Measurements from ENCODE around the gene LRCH1. TPM values are rescaled to one million over a fixed set of nuclear protein-coding genes. Genes with fewer than 3 reads are reported as not detected.
A peak's percentile ranks its signal among the peaks of the same experiment; 100 is the strongest.
"Not testable (repeated sequence)": the region's sequence is repeated elsewhere in the genome, so short reads cannot be mapped to it uniquely, and the experiment has no call there.

The LRCH1 gene
- polyA plus RNA-seq, 1 donor, result 16.3 TPM

DNA sequence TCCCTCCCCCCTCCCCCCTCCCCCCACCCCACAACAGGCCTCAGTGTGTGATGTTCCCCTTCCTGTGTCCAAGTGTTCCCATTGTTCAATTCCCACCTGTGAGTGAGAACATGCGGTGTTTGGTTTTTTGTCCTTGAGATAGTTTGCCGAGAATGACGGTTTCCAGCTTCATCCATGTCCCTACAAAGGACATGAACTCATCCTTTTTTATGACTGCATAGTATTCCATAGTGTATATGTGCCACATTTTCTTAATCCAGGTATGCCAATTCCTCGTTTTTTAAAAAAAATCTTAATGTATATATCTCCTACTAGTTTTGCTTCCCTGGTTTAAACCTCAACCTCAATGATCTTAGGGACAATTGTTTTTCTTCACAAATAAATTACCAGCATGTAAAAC is 217.0 kb downstream of the LRCH1 start:
- not testable (repeated sequence) for H3K27me3 ChIP-seq (ENCODE audit: control insufficient read depth, insufficient read depth, low read length); H3K4me3 ChIP-seq (ENCODE audit: low read length); H3K9me3 ChIP-seq (ENCODE audit: control insufficient read depth, low read depth, low read length); DNase-seq; H3K27ac ChIP-seq (ENCODE audit: low read length); H3K4me1 ChIP-seq (ENCODE audit: control insufficient read depth, insufficient read depth, low read length)
- peaks cover 12% of the 10 kb centered on the region for H3K36me3 ChIP-seq (ENCODE audit: control insufficient read depth, insufficient read depth, low read length)
- 100% methylated on average over 1 of the region's 4 CpGs for WGBS (ENCODE audit: insufficient coverage, low lambda C conversion rate)

DNA sequence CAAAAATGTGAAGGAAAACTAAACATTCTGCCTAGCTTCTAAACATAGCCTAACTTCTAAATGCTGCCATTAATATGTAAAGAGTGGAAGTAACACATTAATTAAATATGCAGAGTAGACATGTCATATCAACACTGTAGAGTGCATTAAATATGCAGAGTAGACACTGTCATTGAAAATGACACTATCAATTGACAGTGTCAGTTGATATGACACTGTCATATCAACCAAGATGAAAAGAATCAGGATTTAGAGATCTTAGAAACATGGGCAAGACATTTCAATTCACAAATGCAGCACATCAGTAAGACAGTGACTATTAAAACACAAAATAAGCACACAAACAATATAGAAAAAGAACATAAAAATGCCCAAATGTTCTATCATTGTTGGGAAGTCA is 218.7 kb downstream of the LRCH1 start:
- H3K27me3 ChIP-seq (ENCODE audit: control insufficient read depth, insufficient read depth, low read length), result no peaks in the 10 kb centered on the region
- H3K36me3 ChIP-seq (ENCODE audit: control insufficient read depth, insufficient read depth, low read length), result peaks cover 23% of the 10 kb centered on the region
- DNase-seq, result no peak
- H3K27ac ChIP-seq (ENCODE audit: low read length), result no peak overlapping the region
- no peaks in the 10 kb centered on the region for H3K4me1 ChIP-seq (ENCODE audit: control insufficient read depth, insufficient read depth, low read length)
- no peak overlapping the region for H3K4me3 ChIP-seq (ENCODE audit: low read length)
- no peaks in the 10 kb centered on the region for H3K9me3 ChIP-seq (ENCODE audit: control insufficient read depth, low read depth, low read length)

DNA sequence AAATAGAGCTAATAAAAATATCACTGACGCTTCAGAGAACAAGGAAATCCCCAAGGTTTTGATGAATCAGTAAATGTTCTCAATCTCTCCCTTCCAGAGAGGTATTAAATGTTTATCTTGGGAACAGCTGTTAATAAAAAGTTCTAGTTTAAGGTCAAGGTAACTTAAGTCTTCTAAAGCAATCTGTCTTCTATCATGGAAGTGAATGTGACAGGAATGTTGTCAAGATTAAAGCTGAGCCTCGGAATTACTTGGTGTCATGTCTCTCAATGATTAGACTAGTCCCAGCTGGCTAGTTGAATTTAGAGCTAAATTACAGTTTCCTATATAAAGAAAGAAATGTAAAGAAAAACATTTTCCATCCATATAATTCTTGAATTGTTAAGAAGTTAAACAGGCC is 220.6 kb downstream of the LRCH1 start:
- Histone ChIP-seq H3K27ac (ENCODE audit: low read length) (no peak overlapping the region), H3K27me3 (ENCODE audit: control insufficient read depth, insufficient read depth, low read length) (no peaks in the 10 kb centered on the region), H3K36me3 (ENCODE audit: control insufficient read depth, insufficient read depth, low read length) (peaks cover 33% of the 10 kb centered on the region), H3K4me3 (ENCODE audit: low read length) (no peak overlapping the region), H3K4me1 (ENCODE audit: control insufficient read depth, insufficient read depth, low read length) (no peaks in the 10 kb centered on the region), H3K9me3 (ENCODE audit: control insufficient read depth, low read depth, low read length) (no peaks in the 10 kb centered on the region)
- 100% methylated on average over 1 of the region's 2 CpGs for WGBS (ENCODE audit: insufficient coverage, low lambda C conversion rate)
- no peak for DNase-seq

DNA sequence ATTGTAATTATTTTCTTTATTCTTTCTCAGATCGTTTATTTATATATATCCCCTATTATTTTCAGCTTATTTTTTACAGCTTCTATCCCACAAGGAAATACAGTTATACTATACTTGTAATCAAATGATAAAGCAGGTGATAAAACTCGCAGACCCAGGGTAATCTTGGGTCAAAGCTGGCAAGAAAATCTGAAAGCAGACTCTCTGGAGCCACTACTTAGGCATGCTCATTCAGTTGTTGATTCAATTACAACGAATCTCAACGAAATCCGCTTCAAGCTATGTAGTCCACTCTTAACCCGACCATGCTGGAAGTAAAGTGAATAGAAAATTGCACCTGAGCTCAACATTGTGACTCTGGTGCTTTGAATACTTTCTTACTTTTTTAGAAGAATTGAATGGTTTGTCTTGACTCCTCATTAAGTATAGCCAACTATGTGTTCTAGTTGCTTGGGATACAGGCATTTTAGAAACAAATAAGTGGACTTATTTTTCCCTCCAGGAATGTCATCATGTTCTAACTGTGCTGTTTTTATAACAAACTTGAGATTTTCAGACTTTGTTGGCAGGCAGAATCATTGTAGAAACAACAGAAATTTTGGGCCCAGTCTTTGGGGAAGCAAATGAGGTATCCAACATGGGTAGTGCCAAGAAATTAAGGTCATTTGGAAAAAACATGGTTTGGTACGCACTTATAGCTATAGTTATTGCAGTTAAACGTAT is 222.6 kb downstream of the LRCH1 start:
- Histone ChIP-seq H3K4me1 (ENCODE audit: control insufficient read depth, insufficient read depth, low read length) (no peaks in the 10 kb centered on the region), H3K4me3 (ENCODE audit: low read length) (no peak overlapping the region), H3K9me3 (ENCODE audit: control insufficient read depth, low read depth, low read length) (no peaks in the 10 kb centered on the region), H3K36me3 (ENCODE audit: control insufficient read depth, insufficient read depth, low read length) (peaks cover 45% of the 10 kb centered on the region), H3K27ac (ENCODE audit: low read length) (no peak overlapping the region), H3K27me3 (ENCODE audit: control insufficient read depth, insufficient read depth, low read length) (no peaks in the 10 kb centered on the region)
- 100% methylated on average over 2 of the region's 8 CpGs for WGBS (ENCODE audit: insufficient coverage, low lambda C conversion rate)
- no peak for DNase-seq

DNA sequence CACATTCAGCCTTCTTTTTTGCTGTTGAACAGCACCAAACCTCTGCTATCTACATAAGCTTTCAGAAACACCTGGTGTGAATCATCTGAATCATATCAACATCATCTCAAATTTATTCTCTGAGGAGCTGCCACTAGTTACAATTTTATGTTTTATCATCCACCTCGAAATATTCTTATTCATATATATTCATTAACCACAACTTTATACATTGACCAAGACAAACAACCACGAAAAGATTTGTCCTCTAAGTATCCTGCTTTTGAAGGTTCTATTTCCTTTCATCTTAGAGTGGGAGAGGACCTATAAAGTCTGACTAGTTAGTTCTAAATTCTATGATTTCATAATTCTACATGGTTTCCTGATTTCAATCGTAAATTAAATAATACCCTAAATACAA is 225.1 kb downstream of the LRCH1 start:
- no CpG with 5 or more reads among the region's 3 CpGs for WGBS (ENCODE audit: insufficient coverage, low lambda C conversion rate)
- no peak for DNase-seq
- H3K27ac ChIP-seq (ENCODE audit: low read length), result no peak overlapping the region
- H3K4me3 ChIP-seq (ENCODE audit: low read length), result no peak overlapping the region
- H3K4me1 ChIP-seq (ENCODE audit: control insufficient read depth, insufficient read depth, low read length), result no peaks in the 10 kb centered on the region
- no peaks in the 10 kb centered on the region for H3K27me3 ChIP-seq (ENCODE audit: control insufficient read depth, insufficient read depth, low read length)
- no peaks in the 10 kb centered on the region for H3K9me3 ChIP-seq (ENCODE audit: control insufficient read depth, low read depth, low read length)
- H3K36me3 ChIP-seq (ENCODE audit: control insufficient read depth, insufficient read depth, low read length), result peaks cover 53% of the 10 kb centered on the region

DNA sequence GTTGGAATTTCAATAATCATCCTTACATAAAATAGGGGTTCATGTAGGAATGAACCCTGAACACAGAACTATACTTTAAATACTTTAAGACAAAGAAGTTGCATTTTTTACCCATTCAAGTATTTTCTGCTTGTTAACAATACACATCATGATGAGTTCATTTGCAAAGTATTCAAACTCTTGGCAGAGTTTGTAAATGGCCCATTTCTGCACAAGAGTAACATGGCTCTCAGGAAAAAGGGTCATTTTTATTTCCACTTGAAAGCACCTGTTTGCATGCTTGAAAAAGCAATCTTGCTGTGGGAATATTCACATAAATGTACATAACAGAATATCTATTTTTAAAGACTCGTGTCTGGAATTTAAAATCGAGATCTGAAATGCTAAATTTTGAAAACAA is 225.9 kb downstream of the LRCH1 start:
- Histone ChIP-seq H3K27ac (ENCODE audit: low read length) (no peak overlapping the region), H3K9me3 (ENCODE audit: control insufficient read depth, low read depth, low read length) (no peaks in the 10 kb centered on the region), H3K4me3 (ENCODE audit: low read length) (no peak overlapping the region), H3K27me3 (ENCODE audit: control insufficient read depth, insufficient read depth, low read length) (no peaks in the 10 kb centered on the region), H3K4me1 (ENCODE audit: control insufficient read depth, insufficient read depth, low read length) (no peaks in the 10 kb centered on the region), H3K36me3 (ENCODE audit: control insufficient read depth, insufficient read depth, low read length) (peaks cover 49% of the 10 kb centered on the region)
- no peak for DNase-seq
- WGBS (ENCODE audit: insufficient coverage, low lambda C conversion rate), result 90% methylated on average over 2 of the region's 2 CpGs

DNA sequence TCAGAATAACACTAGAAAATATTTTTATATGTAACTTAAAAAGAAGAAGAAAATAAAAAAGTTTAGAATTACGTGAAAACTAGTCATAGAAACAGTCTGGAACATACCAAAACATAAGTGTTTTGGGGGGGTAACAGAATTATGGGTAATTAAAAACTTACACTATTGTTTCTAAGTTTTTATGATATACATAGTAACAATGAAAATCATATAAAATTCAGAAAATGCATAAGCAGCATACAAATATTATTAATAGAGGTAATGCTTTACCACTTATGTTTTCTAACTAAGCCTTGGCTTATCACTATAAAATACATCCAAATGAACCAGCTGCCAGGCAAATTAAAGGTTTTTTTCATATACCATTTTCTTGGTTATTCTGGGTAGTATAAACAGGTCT is 229.1 kb downstream of the LRCH1 start:
- no peak overlapping the region for H3K27ac ChIP-seq (ENCODE audit: low read length)
- WGBS (ENCODE audit: insufficient coverage, low lambda C conversion rate), result 88% methylated on average over 1 of the region's 1 CpG
- no peak for DNase-seq
- H3K9me3 ChIP-seq (ENCODE audit: control insufficient read depth, low read depth, low read length), result no peaks in the 10 kb centered on the region
- H3K4me1 ChIP-seq (ENCODE audit: control insufficient read depth, insufficient read depth, low read length), result no peaks in the 10 kb centered on the region
- H3K36me3 ChIP-seq (ENCODE audit: control insufficient read depth, insufficient read depth, low read length), result peaks cover 48% of the 10 kb centered on the region
- no peaks in the 10 kb centered on the region for H3K27me3 ChIP-seq (ENCODE audit: control insufficient read depth, insufficient read depth, low read length)
- H3K4me3 ChIP-seq (ENCODE audit: low read length), result no peak overlapping the region

DNA sequence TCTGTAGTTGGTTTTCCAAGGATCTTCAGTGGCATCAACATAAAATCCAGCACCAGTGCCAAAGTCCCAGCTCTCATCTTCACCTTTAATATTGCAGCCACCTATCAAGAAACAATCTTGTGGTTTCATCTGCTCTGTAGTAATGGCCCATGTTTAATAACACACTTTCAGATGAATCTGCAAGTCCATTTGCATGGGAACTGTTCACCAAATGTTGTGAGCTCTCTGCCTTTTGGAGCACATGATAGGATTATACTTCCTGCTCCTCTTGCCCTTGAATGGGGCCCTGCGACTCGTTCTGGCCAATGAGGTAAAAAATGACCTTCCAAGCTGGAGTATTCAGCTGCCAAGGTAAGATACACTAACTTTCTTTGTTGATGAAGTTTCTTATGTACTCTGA is 229.7 kb downstream of the LRCH1 start:
- no peak for DNase-seq
- Histone ChIP-seq H3K4me1 (ENCODE audit: control insufficient read depth, insufficient read depth, low read length) (no peaks in the 10 kb centered on the region), H3K36me3 (ENCODE audit: control insufficient read depth, insufficient read depth, low read length) (peaks cover 44% of the 10 kb centered on the region), H3K27ac (ENCODE audit: low read length) (no peak overlapping the region), H3K9me3 (ENCODE audit: control insufficient read depth, low read depth, low read length) (no peaks in the 10 kb centered on the region), H3K27me3 (ENCODE audit: control insufficient read depth, insufficient read depth, low read length) (no peaks in the 10 kb centered on the region), H3K4me3 (ENCODE audit: low read length) (no peak overlapping the region)
- no CpG with 5 or more reads among the region's 2 CpGs for WGBS (ENCODE audit: insufficient coverage, low lambda C conversion rate)

DNA sequence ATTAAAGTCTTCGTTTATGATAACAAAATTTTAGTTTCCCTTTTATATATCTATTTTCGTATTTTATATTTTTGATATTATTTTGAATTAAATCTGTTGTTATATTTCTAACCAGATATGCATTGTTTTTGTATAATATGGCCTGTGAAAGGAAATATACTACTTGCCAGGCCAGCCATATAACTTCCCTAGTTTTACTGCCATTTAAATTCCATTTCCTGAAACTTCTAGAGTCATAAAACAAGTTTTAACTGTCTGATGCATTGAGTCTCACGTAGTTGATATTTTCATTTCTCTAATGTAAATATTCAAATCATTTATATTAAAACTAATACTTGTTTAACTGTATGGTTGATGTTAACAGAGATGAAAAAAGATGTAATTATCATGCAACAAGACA is 230.5 kb downstream of the LRCH1 start:
- no peak overlapping the region for H3K27ac ChIP-seq (ENCODE audit: low read length)
- H3K4me1 ChIP-seq (ENCODE audit: control insufficient read depth, insufficient read depth, low read length), result no peaks in the 10 kb centered on the region
- H3K9me3 ChIP-seq (ENCODE audit: control insufficient read depth, low read depth, low read length), result no peaks in the 10 kb centered on the region
- H3K4me3 ChIP-seq (ENCODE audit: low read length), result no peak overlapping the region
- no peak for DNase-seq
- WGBS (ENCODE audit: insufficient coverage, low lambda C conversion rate), result 100% methylated on average over 2 of the region's 3 CpGs
- H3K27me3 ChIP-seq (ENCODE audit: control insufficient read depth, insufficient read depth, low read length), result no peaks in the 10 kb centered on the region
- peaks cover 38% of the 10 kb centered on the region for H3K36me3 ChIP-seq (ENCODE audit: control insufficient read depth, insufficient read depth, low read length)

DNA sequence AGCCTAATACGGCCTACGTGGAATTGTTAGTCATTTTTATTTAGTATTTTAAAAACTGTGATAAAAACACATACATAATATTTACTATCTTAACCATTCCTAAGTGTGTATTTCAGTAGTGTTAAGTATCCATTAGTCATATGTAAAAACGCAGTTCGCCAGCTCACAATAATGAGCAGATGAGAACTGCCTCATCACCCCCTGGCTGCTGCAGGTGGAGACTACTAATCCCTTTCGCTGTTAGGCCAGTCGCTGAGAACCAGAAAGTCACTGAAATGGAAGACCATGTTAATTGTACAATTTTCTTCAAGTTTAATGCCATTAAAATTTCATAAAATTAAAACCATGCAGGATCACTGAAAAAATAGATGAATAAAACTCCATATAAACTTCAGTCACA is 242.4 kb downstream of the LRCH1 start:
- H3K9me3 ChIP-seq (ENCODE audit: control insufficient read depth, low read depth, low read length), result no peaks in the 10 kb centered on the region
- WGBS (ENCODE audit: insufficient coverage, low lambda C conversion rate), result no CpG with 5 or more reads among the region's 6 CpGs
- peaks cover 6% of the 10 kb centered on the region for H3K36me3 ChIP-seq (ENCODE audit: control insufficient read depth, insufficient read depth, low read length)
- no peak overlapping the region for H3K4me3 ChIP-seq (ENCODE audit: low read length)
- H3K27ac ChIP-seq (ENCODE audit: low read length), result no peak overlapping the region
- DNase-seq, result no peak
- peaks cover 11% of the 10 kb centered on the region for H3K4me1 ChIP-seq (ENCODE audit: control insufficient read depth, insufficient read depth, low read length)
- H3K27me3 ChIP-seq (ENCODE audit: control insufficient read depth, insufficient read depth, low read length), result no peaks in the 10 kb centered on the region

DNA sequence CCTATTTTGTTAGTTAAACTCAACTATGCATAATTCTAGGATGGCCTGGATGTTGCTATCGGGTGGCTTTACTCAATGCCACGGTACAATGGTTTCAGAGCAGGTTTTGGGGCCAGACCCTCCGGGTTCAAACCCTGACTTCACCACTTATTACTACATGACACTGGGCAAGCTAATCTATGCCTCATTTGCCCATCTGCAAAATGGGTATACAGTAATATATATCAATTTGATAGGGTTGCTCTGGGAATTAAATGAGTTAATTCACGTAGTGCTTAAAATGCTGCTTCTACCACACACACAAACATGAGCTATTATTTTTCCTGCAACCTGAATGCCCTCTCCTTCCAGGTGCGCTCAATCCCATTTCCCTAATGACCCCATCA is 243.2 kb downstream of the LRCH1 start:
- no peak for DNase-seq
- peak overlapping the region; percentile 96 for H3K27ac ChIP-seq (ENCODE audit: low read length)
- peak overlapping the region; percentile 86 for H3K4me3 ChIP-seq (ENCODE audit: low read length)
- no peaks in the 10 kb centered on the region for H3K36me3 ChIP-seq (ENCODE audit: control insufficient read depth, insufficient read depth, low read length)
- H3K27me3 ChIP-seq (ENCODE audit: control insufficient read depth, insufficient read depth, low read length), result no peaks in the 10 kb centered on the region
- H3K4me1 ChIP-seq (ENCODE audit: control insufficient read depth, insufficient read depth, low read length), result peaks cover 11% of the 10 kb centered on the region
- no peaks in the 10 kb centered on the region for H3K9me3 ChIP-seq (ENCODE audit: control insufficient read depth, low read depth, low read length)
- WGBS (ENCODE audit: insufficient coverage, low lambda C conversion rate), result 17% methylated on average over 1 of the region's 5 CpGs

Measured in large intestine (tissue), 3 donors.